Common myeloid progenitor, CD34-positive (primary cell): ENCODE data around the gene CCSER1.

ENCODE experiments used
- CTCF ChIA-PET: fragments of 350-600 bp; sonication (Branson Sonifier 250); formaldehyde crosslinking; loops from one replicate; lab custom pipeline; 2021; ENCODE audit warnings: antibody characterized with exemption; lab: Charles Lee
- POLR2A ChIA-PET: fragments of 350-600 bp; sonication (Branson Sonifier 250); formaldehyde crosslinking; loops from one replicate; lab custom pipeline; 2021; ENCODE audit warnings: antibody characterized with exemption; lab: Charles Lee
- DNase-seq, 3 donors: peaks; one replicate each; pipeline versions ENCODE4 v3.0.0 to v3.0.0-alpha.2; 2013
- H3K27ac ChIP-seq, 2 experiments: 1 replicate in 1 of 2; 2 replicates in 1 of 2; pipeline ENCODE4 v1.7.0; 2013; ENCODE audit warnings: inconsistent platforms in 2 of 2, low read length in 2 of 2, mild to moderate bottlenecking in 2 of 2, low read depth in 1 of 2, moderate library complexity in 1 of 2; ENCODE audit not compliant: severe bottlenecking in 2 of 2, insufficient read depth in 1 of 2, poor library complexity in 1 of 2
- H3K27me3 ChIP-seq, 5 experiments: replicated peaks in 2 of 5; 1 replicate in 3 of 5; 2 replicates in 2 of 5; pipeline versions ENCODE4 v1.6.1 to v1.7.0; 2013; ENCODE audit warnings: low read length in 4 of 5, mild to moderate bottlenecking in 2 of 5, moderate library complexity in 2 of 5, inconsistent platforms in 1 of 5; ENCODE audit not compliant: insufficient read depth in 5 of 5, control insufficient read depth in 4 of 5
- H3K36me3 ChIP-seq, 4 experiments: 1 replicate in 2 of 4; 2 replicates in 2 of 4; pipeline versions ENCODE4 v1.6.1 to v1.7.0; 2013; ENCODE audit warnings: low read length in 3 of 4, control low read depth in 1 of 4, mild to moderate bottlenecking in 1 of 4; ENCODE audit not compliant: control insufficient read depth in 4 of 4, insufficient read depth in 4 of 4
- H3K4me1 ChIP-seq, 4 experiments: 1 replicate in 3 of 4; 2 replicates in 1 of 4; pipeline versions ENCODE4 v1.6.1 to v1.7.1; 2013; ENCODE audit warnings: low read length in 3 of 4, mild to moderate bottlenecking in 3 of 4, control low read depth in 1 of 4, inconsistent platforms in 1 of 4, moderate library complexity in 1 of 4; ENCODE audit not compliant: control insufficient read depth in 4 of 4, insufficient read depth in 4 of 4; ENCODE audit errors: control extremely low read depth in 1 of 4
- H3K4me3 ChIP-seq, 7 experiments: 1 replicate in 4 of 7; 2 replicates in 3 of 7; pipeline versions ENCODE4 v1.5.1 to v1.7.0; 2013; ENCODE audit warnings: mild to moderate bottlenecking in 7 of 7, low read length in 6 of 7, moderate library complexity in 6 of 7, inconsistent platforms in 2 of 7, low read depth in 2 of 7, control low read depth in 1 of 7; ENCODE audit not compliant: insufficient read depth in 4 of 7, control insufficient read depth in 1 of 7; ENCODE audit errors: extremely low read depth in 1 of 7
- H3K9me3 ChIP-seq, 5 experiments: 1 replicate in 4 of 5; 2 replicates in 1 of 5; pipeline versions ENCODE4 v1.6.1 to v1.7.1; 2013; ENCODE audit warnings: low read length in 4 of 5, mild to moderate bottlenecking in 2 of 5, inconsistent platforms in 1 of 5, low read depth in 1 of 5, moderate library complexity in 1 of 5; ENCODE audit not compliant: control insufficient read depth in 4 of 5, insufficient read depth in 2 of 5; ENCODE audit errors: control extremely low read depth in 1 of 5
- WGBS: methylation state at CpG from one replicate; pipeline ENCODE4 v1.1.5; 2013; ENCODE audit not compliant: insufficient coverage; 5-methylcytosine and 5-hydroxymethylcytosine counted together

Gene CCSER1

GRCh38 chr4:91233164-91233563 is 1106.0 kb downstream of the CCSER1 start:
- H3K4me1 ChIP-seq = no peaks in the 10 kb centered on the region
- no peak for DNase-seq
- WGBS = no CpG with 5 or more reads among the region's 2 CpGs
- ChIA-PET POLR2A (no interaction called here), CTCF (no interaction called here)
- H3K27me3 ChIP-seq = no peaks in the 10 kb centered on the region
- no peak overlapping the region for H3K27ac ChIP-seq
- no peak overlapping the region for H3K4me3 ChIP-seq
- H3K9me3 ChIP-seq = no peaks in the 10 kb centered on the region
- no peaks in the 10 kb centered on the region for H3K36me3 ChIP-seq

- WGBS = 86% methylated on average over 2 of the region's 2 CpGs
- Histone ChIP-seq H3K9me3 (peaks cover 0 to 4% (median 0%) of the 10 kb centered on the region in 5 experiments), H3K4me1 (no peaks in the 10 kb centered on the region), H3K4me3 (no peak overlapping the region), H3K36me3 (no peaks in the 10 kb centered on the region), H3K27ac (no peak overlapping the region), H3K27me3 (no peaks in the 10 kb centered on the region)
- ChIA-PET POLR2A (no interaction called here), CTCF (no interaction called here)
- DNase-seq = no peak
These were observed 1115.9 kb downstream of the CCSER1 start for GRCh38 chr4:91243132-91243531.

GRCh38 chr4:91256043-91256442 is 1128.8 kb downstream of the CCSER1 start:
- WGBS = 100% methylated on average over 4 of the region's 5 CpGs
- ChIA-PET CTCF (no interaction called here), POLR2A (no interaction called here)
- Histone ChIP-seq H3K4me3 (no peak overlapping the region), H3K27ac (no peak overlapping the region), H3K27me3 (no peaks in the 10 kb centered on the region), H3K36me3 (no peaks in the 10 kb centered on the region), H3K4me1 (no peaks in the 10 kb centered on the region), H3K9me3 (peaks cover 0 to under 1% (median 0%) of the 10 kb centered on the region in 5 experiments)
- DNase-seq = no peak

GRCh38 chr4:91256751-91257150 is 1129.6 kb downstream of the CCSER1 start:
- WGBS = no CpG with 5 or more reads among the region's 1 CpG
- no peaks in the 10 kb centered on the region for H3K27me3 ChIP-seq
- H3K4me3 ChIP-seq = no peak overlapping the region
- H3K4me1 ChIP-seq = no peaks in the 10 kb centered on the region
- CTCF ChIA-PET = no interaction called here
- POLR2A ChIA-PET = no interaction called here
- no peak overlapping the region for H3K27ac ChIP-seq
- H3K36me3 ChIP-seq = no peaks in the 10 kb centered on the region
- peaks cover 0 to 1% (median 0%) of the 10 kb centered on the region in 5 experiments for H3K9me3 ChIP-seq
- no peak for DNase-seq

GRCh38 chr4:91257721-91258120 is 1130.5 kb downstream of the CCSER1 start:
- ChIA-PET POLR2A (no interaction called here), CTCF (no interaction called here)
- DNase-seq = no peak
- Histone ChIP-seq H3K27ac (no peak overlapping the region), H3K36me3 (no peaks in the 10 kb centered on the region), H3K4me1 (no peaks in the 10 kb centered on the region), H3K4me3 (no peak overlapping the region), H3K27me3 (no peaks in the 10 kb centered on the region), H3K9me3 (peaks cover 0 to 1% (median 0%) of the 10 kb centered on the region in 5 experiments)
- WGBS = no CpG with 5 or more reads among the region's 2 CpGs

- POLR2A ChIA-PET = no interaction called here
- Histone ChIP-seq H3K27ac (no peak overlapping the region), H3K27me3 (no peaks in the 10 kb centered on the region), H3K4me1 (no peaks in the 10 kb centered on the region), H3K36me3 (no peaks in the 10 kb centered on the region), H3K9me3 (peaks cover 0 to 1% (median 0%) of the 10 kb centered on the region in 5 experiments), H3K4me3 (no peak overlapping the region)
- no peak for DNase-seq
- CTCF ChIA-PET = no interaction called here
These were observed 1131.1 kb downstream of the CCSER1 start for GRCh38 chr4:91258326-91258725.

GRCh38 chr4:91267543-91267942 is 1140.3 kb downstream of the CCSER1 start:
- ChIA-PET POLR2A (no interaction called here), CTCF (no interaction called here)
- no peaks in the 10 kb centered on the region for H3K27me3 ChIP-seq
- H3K36me3 ChIP-seq = no peaks in the 10 kb centered on the region
- no peak overlapping the region for H3K4me3 ChIP-seq
- no peak overlapping the region for H3K27ac ChIP-seq
- no peaks in the 10 kb centered on the region for H3K9me3 ChIP-seq
- no peak for DNase-seq
- H3K4me1 ChIP-seq = no peaks in the 10 kb centered on the region
